Stimulated activated CD8-positive, alpha-beta memory T cell treated with anti-CD3 and anti-CD28 coated beads, Interleukin-12 subunit alpha, Interleukin-12 subunit beta, amount 100 ng/mL, for 24 hours (primary cell): Measurements from ENCODE around the gene BTRC.

ENCODE experiments used
- DNase-seq: peaks from one replicate; pipeline ENCODE4 v3.0.0-alpha.2; 2020; ENCODE audit errors: extremely low read depth

BTRC gene

GRCh38 chr10:101484175-101484745, 130.3 kb downstream of the BTRC start:
- no peak for DNase-seq

GRCh38 chr10:101485207-101485606, 131.2 kb downstream of the BTRC start:
- DNase-seq = no peak

- no peak for DNase-seq
Observed at GRCh38 chr10:101485681-101486554, 132.0 kb downstream of the BTRC start.

GRCh38 chr10:101487399-101487798, 133.4 kb downstream of the BTRC start:
- no peak for DNase-seq

GRCh38 chr10:101489355-101489754, 135.4 kb downstream of the BTRC start:
- DNase-seq = no peak

GRCh38 chr10:101490026-101490425, 136.1 kb downstream of the BTRC start:
- DNase-seq = no peak

- no peak for DNase-seq
Observed at GRCh38 chr10:101492205-101492604, 138.2 kb downstream of the BTRC start.

- DNase-seq = no peak
Observed at GRCh38 chr10:101492814-101493213, 138.8 kb downstream of the BTRC start.

GRCh38 chr10:101493249-101493648, 139.3 kb downstream of the BTRC start:
- no peak for DNase-seq

GRCh38 chr10:101493782-101494281, 139.9 kb downstream of the BTRC start:
- DNase-seq = no peak

GRCh38 chr10:101494650-101495049, 140.7 kb downstream of the BTRC start:
- DNase-seq = no peak

GRCh38 chr10:101495324-101495925, 141.5 kb downstream of the BTRC start:
- no peak for DNase-seq

- no peak for DNase-seq
Observed at GRCh38 chr10:101504438-101504837, 150.5 kb downstream of the BTRC start.

GRCh38 chr10:101506829-101507661, 153.1 kb downstream of the BTRC start:
- DNase-seq = no peak

- no peak for DNase-seq
Observed at GRCh38 chr10:101507828-101508227, 153.9 kb downstream of the BTRC start.

GRCh38 chr10:101511938-101512337, 158.0 kb downstream of the BTRC start:
- DNase-seq = no peak

GRCh38 chr10:101512738-101513137, 158.8 kb downstream of the BTRC start:
- no peak for DNase-seq

- DNase-seq = no peak
Observed at GRCh38 chr10:101513733-101514132, 159.8 kb downstream of the BTRC start.

- no peak for DNase-seq
Observed at GRCh38 chr10:101525848-101526247, 171.9 kb downstream of the BTRC start.

- no peak for DNase-seq
Observed at GRCh38 chr10:101529207-101529606, 175.2 kb downstream of the BTRC start.

- no peak for DNase-seq
Observed at GRCh38 chr10:101529725-101530553, 176.0 kb downstream of the BTRC start.
